ENCODE measurements around the gene WNT3A. TPM values are rescaled to one million over a fixed set of nuclear protein-coding genes. Genes with fewer than 3 reads are reported as not detected.

WNT3A gene
- total and polyA plus RNA-seq, 9 of the 15 experiments (the other 6 are each of a cell fraction or from before 2014, with no cell fraction given): not detected

DNA sequence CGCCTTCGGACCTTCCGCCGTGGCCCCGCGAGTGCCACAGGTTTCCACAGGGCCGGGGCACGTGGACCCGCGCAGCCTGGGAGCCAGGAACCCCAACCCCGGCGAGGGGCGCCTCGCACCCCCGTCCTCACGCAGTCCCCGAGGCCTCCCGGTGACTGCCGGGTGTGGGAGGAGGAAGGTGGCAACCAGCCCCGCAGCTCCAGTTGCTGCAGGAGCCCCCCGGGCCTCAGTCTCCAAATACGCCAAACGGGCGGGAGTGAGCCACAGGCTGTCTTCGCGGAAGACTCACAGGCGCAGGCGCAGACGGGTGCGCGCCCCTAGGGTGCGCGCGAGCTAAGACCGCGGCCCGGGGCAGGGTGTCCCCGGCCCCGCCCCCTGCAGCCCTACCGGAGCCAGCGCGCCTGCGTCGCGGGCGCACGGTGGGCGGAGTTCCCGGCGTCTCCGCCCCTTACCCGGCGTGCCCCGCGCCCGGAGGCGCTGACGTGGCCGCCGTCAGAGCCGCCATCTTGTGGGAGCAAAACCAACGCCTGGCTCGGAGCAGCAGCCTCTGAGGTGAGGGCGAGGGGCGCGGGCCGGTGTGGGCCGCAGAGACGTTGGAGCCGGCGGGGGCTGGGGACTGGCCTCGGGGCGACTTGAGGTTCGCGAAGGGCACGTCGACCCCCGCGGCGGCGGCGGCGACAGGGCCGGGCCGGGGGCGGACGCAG is 75.6 kb downstream of the WNT3A start, which contains the start of gene ARF1 (continued):
- no peak for TF ChIP-seq ZNF140 (CRISPR knock-in tag; IDR thresholded peaks at IDR 0.05)
- peak; percentile 90; the same call in 1 of the 2 replicates for TF ChIP-seq TGIF2 (CRISPR knock-in tag; IDR thresholded peaks at IDR 0.05)
- TF ChIP-seq ZC3H11A (IDR thresholded peaks at IDR 0.05; ENCODE audit: low read depth, low read length): 0 out of 2 replicates have a peak, but pooled peaks have one; percentile 79
- TF ChIP-seq, protein P1, sequence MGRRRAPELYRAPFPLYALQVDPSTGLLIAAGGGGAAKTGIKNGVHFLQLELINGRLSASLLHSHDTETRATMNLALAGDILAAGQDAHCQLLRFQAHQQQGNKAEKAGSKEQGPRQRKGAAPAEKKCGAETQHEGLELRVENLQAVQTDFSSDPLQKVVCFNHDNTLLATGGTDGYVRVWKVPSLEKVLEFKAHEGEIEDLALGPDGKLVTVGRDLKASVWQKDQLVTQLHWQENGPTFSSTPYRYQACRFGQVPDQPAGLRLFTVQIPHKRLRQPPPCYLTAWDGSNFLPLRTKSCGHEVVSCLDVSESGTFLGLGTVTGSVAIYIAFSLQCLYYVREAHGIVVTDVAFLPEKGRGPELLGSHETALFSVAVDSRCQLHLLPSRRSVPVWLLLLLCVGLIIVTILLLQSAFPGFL (CRISPR knock-in tag; IDR thresholded peaks at IDR 0.05): peak; percentile 78; the same call in 1 of the 2 replicates
- TF ChIP-seq HOXB6 (CRISPR knock-in tag; IDR thresholded peaks at IDR 0.05; ENCODE audit: borderline replicate concordance): no peak
- no peak; the same call in 1 of the 2 replicates for TF ChIP-seq SMAD3 (CRISPR knock-in tag; conservative IDR thresholded peaks at IDR 0.05)
- TF ChIP-seq, protein P2, sequence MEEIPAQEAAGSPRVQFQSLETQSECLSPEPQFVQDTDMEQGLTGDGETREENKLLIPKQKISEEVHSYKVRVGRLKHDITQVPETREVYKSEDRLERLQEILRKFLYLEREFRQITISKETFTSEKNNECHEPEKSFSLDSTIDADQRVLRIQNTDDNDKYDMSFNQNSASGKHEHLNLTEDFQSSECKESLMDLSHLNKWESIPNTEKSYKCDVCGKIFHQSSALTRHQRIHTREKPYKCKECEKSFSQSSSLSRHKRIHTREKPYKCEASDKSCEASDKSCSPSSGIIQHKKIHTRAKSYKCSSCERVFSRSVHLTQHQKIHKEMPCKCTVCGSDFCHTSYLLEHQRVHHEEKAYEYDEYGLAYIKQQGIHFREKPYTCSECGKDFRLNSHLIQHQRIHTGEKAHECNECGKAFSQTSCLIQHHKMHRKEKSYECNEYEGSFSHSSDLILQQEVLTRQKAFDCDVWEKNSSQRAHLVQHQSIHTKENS (CRISPR knock-in tag; IDR thresholded peaks at IDR 0.05): peak; percentile 57; the same call in 1 of the 2 replicates
- no peak; the same call in 1 of the 2 replicates for TF ChIP-seq CEBPG (CRISPR knock-in tag; IDR thresholded peaks at IDR 0.05)
- TF ChIP-seq CEBPG (tag; conservative IDR thresholded peaks at IDR 0.05 in 1 of 2, IDR thresholded peaks at IDR 0.05 in 1 of 2): no peak
- TF ChIP-seq FOS (IDR thresholded peaks at IDR 0.05; ENCODE audit: extremely low read depth, insufficient read length): no peak
- TF ChIP-seq ZBTB7A (IDR thresholded peaks at IDR 0.05; ENCODE audit: borderline replicate concordance, control insufficient read depth, low read depth, low read length): peak; percentile 46; the same call in 1 of the 2 replicates
- TF ChIP-seq ZFP30 (CRISPR knock-in tag; IDR thresholded peaks at IDR 0.05; ENCODE audit: borderline replicate concordance): no peak
- TF ChIP-seq, protein P3, sequence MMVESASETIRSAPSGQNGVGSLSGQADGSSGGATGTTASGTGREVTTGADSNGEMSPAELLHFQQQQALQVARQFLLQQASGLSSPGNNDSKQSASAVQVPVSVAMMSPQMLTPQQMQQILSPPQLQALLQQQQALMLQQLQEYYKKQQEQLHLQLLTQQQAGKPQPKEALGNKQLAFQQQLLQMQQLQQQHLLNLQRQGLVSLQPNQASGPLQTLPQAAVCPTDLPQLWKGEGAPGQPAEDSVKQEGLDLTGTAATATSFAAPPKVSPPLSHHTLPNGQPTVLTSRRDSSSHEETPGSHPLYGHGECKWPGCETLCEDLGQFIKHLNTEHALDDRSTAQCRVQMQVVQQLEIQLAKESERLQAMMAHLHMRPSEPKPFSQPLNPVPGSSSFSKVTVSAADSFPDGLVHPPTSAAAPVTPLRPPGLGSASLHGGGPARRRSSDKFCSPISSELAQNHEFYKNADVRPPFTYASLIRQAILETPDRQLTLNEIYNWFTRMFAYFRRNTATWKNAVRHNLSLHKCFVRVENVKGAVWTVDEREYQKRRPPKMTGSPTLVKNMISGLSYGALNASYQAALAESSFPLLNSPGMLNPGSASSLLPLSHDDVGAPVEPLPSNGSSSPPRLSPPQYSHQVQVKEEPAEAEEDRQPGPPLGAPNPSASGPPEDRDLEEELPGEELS (CRISPR knock-in tag; IDR thresholded peaks at IDR 0.05; ENCODE audit: borderline replicate concordance): no peak
- TF ChIP-seq MAFF (IDR thresholded peaks at IDR 0.05; ENCODE audit: low read length): no peak
- TF ChIP-seq RBM22 (IDR thresholded peaks at IDR 0.05; ENCODE audit: low read depth, low read length, poor library complexity, severe bottlenecking): peak; percentile 27
- no peak for TF ChIP-seq TRIM24 (IDR thresholded peaks at IDR 0.05)
- peak; percentile 84; the same call in 1 of the 2 replicates for TF ChIP-seq SMARCA5 (IDR thresholded peaks at IDR 0.05)
- no peak for TF ChIP-seq RFX5 (IDR thresholded peaks at IDR 0.05; ENCODE audit: low read depth, low read length)
- peak; percentile 85 for TF ChIP-seq ZFX (CRISPR knock-in tag; IDR thresholded peaks at IDR 0.05)
- TF ChIP-seq, protein P4, sequence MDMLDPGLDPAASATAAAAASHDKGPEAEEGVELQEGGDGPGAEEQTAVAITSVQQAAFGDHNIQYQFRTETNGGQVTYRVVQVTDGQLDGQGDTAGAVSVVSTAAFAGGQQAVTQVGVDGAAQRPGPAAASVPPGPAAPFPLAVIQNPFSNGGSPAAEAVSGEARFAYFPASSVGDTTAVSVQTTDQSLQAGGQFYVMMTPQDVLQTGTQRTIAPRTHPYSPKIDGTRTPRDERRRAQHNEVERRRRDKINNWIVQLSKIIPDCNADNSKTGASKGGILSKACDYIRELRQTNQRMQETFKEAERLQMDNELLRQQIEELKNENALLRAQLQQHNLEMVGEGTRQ (CRISPR knock-in tag; IDR thresholded peaks at IDR 0.05): peak; percentile 40; the same call in 1 of the 2 replicates
- TF ChIP-seq SIX5 (IDR thresholded peaks at IDR 0.05; ENCODE audit: borderline replicate concordance in 1 of 2, insufficient read depth in 1 of 2, low read depth in 1 of 2, low read length in 2 of 2): 0 out of 4 replicates have a peak, but pooled peaks of 1 of the 2 experiments have one; percentile 20
- TF ChIP-seq XRCC3 (IDR thresholded peaks at IDR 0.05): no peak
- TF ChIP-seq SP1 (CRISPR knock-in tag; IDR thresholded peaks at IDR 0.05): peak; percentile 83; the same call in 1 of the 2 replicates
- no peak for TF ChIP-seq CREBBP (IDR thresholded peaks at IDR 0.05; ENCODE audit: low read depth, low read length)
